ENCODE results near the gene TFPI2.

- no peak for TF ChIP-seq EZH2 (IDR thresholded peaks at IDR 0.05; ENCODE audit: low read length, unreplicated experiment)
- TF ChIP-seq CTCF (conservative IDR thresholded peaks at IDR 0.05; ENCODE audit: low read depth, low read length) = no peak
Observed at GRCh38 chr7:93931655-93932054, 41.1 kb upstream of the TFPI2 start.

Data from PC-3 (cell line).